Mammary epithelial cell (primary cell): ENCODE results near the gene RBMS3.

Experiments used
- EZH2 ChIP-seq: IDR thresholded peaks from 2 replicates; pipeline ENCODE4 v1.6.1; 2012; ENCODE audit warnings: low read length, inconsistent platforms, borderline replicate concordance
- TF ChIP-seq, protein P1 (sequence below), 2 donors: IDR thresholded peaks in 1 of 2; conservative IDR thresholded peaks in 1 of 2; 2 replicates each; pipeline ENCODE4 v1.5.1; 2011 to 2012; ENCODE audit warnings: inconsistent platforms in 2 of 2, low read length in 2 of 2, mild to moderate bottlenecking in 2 of 2, control low read depth in 1 of 2, low read depth in 1 of 2; ENCODE audit not compliant: insufficient read depth in 1 of 2; ENCODE audit errors: extremely low read depth in 1 of 2

DNA sequence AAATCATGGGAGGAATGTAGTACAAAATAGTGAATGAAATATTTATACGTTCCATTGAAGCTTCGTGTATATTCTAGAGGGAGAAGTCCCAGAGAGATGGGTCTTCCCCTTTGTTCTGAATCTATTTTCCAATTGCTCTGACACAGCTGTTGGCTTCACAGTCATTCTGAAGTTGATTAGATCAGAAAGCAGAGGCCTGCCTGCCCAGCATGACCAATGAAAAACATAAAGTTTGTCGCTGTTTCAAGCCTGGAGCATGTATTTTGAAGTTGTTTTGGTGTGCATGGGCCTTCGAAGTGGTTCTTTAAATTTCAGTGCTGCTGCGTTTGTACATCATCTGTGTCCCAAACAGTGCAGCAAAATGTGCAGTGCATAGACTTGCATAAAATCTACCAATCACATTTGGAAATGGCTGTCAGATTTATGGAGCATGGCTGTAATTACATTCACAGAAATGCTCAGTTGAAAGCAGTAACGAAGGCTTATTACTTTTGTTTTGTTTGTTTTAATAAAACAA lies 31.0 kb upstream of the RBMS3 start:
- TF ChIP-seq, protein P1, sequence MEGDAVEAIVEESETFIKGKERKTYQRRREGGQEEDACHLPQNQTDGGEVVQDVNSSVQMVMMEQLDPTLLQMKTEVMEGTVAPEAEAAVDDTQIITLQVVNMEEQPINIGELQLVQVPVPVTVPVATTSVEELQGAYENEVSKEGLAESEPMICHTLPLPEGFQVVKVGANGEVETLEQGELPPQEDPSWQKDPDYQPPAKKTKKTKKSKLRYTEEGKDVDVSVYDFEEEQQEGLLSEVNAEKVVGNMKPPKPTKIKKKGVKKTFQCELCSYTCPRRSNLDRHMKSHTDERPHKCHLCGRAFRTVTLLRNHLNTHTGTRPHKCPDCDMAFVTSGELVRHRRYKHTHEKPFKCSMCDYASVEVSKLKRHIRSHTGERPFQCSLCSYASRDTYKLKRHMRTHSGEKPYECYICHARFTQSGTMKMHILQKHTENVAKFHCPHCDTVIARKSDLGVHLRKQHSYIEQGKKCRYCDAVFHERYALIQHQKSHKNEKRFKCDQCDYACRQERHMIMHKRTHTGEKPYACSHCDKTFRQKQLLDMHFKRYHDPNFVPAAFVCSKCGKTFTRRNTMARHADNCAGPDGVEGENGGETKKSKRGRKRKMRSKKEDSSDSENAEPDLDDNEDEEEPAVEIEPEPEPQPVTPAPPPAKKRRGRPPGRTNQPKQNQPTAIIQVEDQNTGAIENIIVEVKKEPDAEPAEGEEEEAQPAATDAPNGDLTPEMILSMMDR (conservative IDR thresholded peaks at IDR 0.05 in 1 of 2, IDR thresholded peaks at IDR 0.05 in 1 of 2; ENCODE audit: extremely low read depth in 1 of 2, insufficient read depth in 1 of 2, low read depth in 1 of 2, low read length in 2 of 2), result no peak
- no peak for TF ChIP-seq EZH2
